Nephron progenitor cell (in vitro differentiated cells): ENCODE data around the gene ATP8B4.

Experiments
- DNase-seq: peaks from one replicate; pipeline ENCODE4 v3.0.0; 2021
- H3K27ac Mint-ChIP-seq: 2 replicates; pipeline ENCODE4 v1.8.0; 2021; ENCODE audit warnings: mild to moderate bottlenecking, moderate library complexity, mixed read lengths
- H3K27me3 Mint-ChIP-seq: 2 replicates; pipeline ENCODE4 v1.8.0; 2021; ENCODE audit warnings: mild to moderate bottlenecking, low read depth, mixed read lengths; ENCODE audit not compliant: poor library complexity
- H3K36me3 Mint-ChIP-seq: 2 replicates; pipeline ENCODE4 v1.8.0; 2021; ENCODE audit warnings: low read depth, mixed read lengths
- H3K4me1 Mint-ChIP-seq: 2 replicates; pipeline ENCODE4 v1.8.0; 2021; ENCODE audit warnings: mixed read lengths
- H3K4me3 Mint-ChIP-seq: 2 replicates; pipeline ENCODE4 v1.8.0; 2021; ENCODE audit warnings: mild to moderate bottlenecking, moderate library complexity, mixed read lengths
- H3K9me3 Mint-ChIP-seq: 2 replicates; pipeline ENCODE4 v1.8.0; 2021; ENCODE audit warnings: mild to moderate bottlenecking, moderate library complexity, mixed read lengths
- TF ChIP-seq, protein P1 (sequence below): fragments of 200-600 bp; sonication (generic); IDR thresholded peaks from 2 replicates; pipeline ENCODE4 v1.5.0; 2021; ENCODE audit warnings: antibody characterized with exemption

ATP8B4 gene

DNA sequence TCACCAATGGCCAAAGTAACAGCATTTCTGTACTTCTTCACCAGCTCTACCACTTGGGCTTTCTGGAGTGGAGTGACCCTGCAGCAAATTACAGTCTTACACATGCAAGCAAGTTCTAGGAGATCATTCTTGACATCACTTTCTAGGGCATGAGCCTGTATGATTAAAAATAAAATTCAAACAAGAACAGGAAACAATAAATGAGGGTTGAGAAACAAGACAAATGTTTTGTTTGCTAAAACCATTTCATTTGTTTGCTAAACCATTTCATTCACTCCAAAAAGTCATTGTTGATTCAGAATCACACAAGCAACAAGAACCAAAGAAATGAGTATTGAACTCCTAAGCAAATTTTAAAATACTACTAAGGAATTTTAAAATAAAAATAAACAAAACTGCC, 220.9 kb downstream of the ATP8B4 start:
- no peak overlapping the region for H3K4me3 Mint-ChIP-seq
- no peaks in the 10 kb centered on the region for H3K27me3 Mint-ChIP-seq
- TF ChIP-seq, protein P1, sequence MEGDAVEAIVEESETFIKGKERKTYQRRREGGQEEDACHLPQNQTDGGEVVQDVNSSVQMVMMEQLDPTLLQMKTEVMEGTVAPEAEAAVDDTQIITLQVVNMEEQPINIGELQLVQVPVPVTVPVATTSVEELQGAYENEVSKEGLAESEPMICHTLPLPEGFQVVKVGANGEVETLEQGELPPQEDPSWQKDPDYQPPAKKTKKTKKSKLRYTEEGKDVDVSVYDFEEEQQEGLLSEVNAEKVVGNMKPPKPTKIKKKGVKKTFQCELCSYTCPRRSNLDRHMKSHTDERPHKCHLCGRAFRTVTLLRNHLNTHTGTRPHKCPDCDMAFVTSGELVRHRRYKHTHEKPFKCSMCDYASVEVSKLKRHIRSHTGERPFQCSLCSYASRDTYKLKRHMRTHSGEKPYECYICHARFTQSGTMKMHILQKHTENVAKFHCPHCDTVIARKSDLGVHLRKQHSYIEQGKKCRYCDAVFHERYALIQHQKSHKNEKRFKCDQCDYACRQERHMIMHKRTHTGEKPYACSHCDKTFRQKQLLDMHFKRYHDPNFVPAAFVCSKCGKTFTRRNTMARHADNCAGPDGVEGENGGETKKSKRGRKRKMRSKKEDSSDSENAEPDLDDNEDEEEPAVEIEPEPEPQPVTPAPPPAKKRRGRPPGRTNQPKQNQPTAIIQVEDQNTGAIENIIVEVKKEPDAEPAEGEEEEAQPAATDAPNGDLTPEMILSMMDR: no peak
- no peaks in the 10 kb centered on the region for H3K4me1 Mint-ChIP-seq
- H3K27ac Mint-ChIP-seq: no peak overlapping the region
- H3K36me3 Mint-ChIP-seq: no peaks in the 10 kb centered on the region
- H3K9me3 Mint-ChIP-seq: no peaks in the 10 kb centered on the region
- no peak for DNase-seq

DNA sequence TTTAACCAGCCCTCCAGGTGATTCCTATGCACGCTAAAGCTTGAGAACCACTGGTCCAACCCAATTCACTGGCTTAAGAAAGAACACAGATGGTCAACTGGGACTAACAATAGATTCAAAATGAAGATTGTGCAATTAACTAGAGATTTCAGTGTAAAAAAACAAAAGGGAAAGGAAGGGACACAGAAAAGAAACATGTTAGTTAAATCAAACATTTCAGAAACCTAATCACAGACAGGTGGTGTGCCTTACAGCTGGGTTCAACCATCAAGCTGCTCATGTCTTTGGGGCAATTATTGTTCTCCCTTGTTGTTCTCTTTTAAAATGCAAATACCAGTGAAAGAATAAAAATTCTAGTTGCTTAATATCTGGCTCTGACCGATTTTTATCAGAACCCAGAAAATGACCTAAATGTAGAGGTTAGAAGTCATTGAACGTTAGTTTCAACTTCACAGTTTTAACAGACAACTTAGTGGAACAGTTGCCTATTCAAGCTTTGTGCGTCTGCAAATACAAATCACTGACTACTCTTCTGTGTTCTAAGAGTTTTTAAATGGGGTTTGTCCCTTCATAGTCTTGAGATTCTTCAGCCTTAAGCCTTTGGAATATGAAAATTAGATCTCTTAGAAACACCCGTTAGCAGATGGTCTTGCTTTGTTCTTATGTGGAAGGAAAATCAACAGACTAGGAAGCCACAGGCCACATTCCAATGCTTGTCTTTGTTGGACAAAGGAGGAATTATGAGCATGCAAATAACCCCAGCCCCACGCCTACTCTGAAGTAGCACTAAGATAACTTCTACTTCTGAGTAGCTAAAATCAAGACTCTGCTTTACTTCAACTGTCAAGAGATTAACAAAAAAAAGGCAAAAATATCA, 223.4 kb downstream of the ATP8B4 start:
- Mint-ChIP-seq H3K36me3 (no peaks in the 10 kb centered on the region), H3K4me3 (no peak overlapping the region), H3K9me3 (no peaks in the 10 kb centered on the region), H3K27me3 (no peaks in the 10 kb centered on the region), H3K27ac (no peak overlapping the region), H3K4me1 (no peaks in the 10 kb centered on the region)
- TF ChIP-seq, protein P1: no peak
- no peak for DNase-seq

DNA sequence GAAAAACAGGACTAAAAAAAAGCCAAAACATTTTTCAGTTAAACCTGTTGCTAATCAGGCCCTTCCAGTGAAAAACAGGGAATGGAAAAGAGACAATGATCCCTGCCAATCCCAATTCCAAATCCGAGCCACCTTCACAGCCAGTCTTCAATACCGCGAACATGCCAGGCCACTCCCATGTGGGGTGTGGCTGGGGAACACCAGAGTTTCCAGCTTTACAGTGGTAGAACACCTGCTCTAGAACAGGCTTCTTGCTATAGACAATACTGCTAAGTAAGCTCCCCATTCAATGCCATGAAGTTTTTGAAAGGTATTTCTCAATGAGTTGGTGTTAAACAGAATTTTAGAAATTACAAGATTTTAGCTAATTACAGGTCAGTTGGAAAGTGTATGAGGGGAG, 228.3 kb downstream of the ATP8B4 start:
- Mint-ChIP-seq H3K27ac (no peak overlapping the region), H3K9me3 (no peaks in the 10 kb centered on the region), H3K36me3 (no peaks in the 10 kb centered on the region), H3K4me3 (no peak overlapping the region), H3K27me3 (peaks cover 3% of the 10 kb centered on the region), H3K4me1 (no peaks in the 10 kb centered on the region)
- DNase-seq: no peak
- TF ChIP-seq, protein P1: no peak

DNA sequence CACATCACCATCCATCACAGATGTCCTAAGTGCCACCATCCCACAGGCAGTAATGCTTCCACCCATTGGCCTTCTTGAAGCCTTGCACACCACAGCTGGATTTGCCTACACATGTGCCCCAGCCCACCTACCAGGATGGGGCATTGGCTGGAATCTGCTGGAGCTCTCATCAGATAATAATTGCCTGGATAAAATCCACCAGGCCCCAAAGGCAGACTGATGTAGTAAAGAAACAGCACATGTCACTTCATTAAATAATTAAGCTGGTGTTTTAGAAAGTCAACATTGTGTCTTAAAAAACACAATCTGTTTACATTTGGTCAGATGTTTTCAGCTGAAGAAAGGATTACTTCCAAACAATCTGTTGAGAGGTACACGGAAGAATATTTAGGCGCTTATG, 229.5 kb downstream of the ATP8B4 start:
- Mint-ChIP-seq H3K4me1 (no peaks in the 10 kb centered on the region), H3K4me3 (no peak overlapping the region), H3K36me3 (no peaks in the 10 kb centered on the region), H3K27ac (no peak overlapping the region), H3K27me3 (peaks cover 3% of the 10 kb centered on the region), H3K9me3 (no peaks in the 10 kb centered on the region)
- TF ChIP-seq, protein P1: no peak
- no peak for DNase-seq

DNA sequence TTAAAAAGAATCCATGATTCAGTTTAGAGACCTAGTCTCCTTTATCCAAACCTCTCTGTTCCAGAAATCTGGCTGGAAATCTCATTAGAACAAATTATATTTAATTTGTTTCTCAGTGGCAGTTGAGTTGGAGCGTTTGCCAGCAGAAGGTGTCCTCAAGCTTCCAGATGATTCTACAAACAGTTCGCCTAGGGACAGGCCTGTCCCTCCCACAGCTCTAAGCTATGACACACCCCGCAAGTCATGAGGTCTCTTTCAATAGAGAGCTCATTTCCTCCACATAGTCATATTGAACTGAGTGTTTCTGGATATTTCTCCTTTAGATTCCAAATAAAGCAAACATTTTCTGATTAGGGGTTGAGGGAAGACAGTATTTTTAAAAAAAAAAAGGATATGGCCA, 230.3 kb downstream of the ATP8B4 start:
- Mint-ChIP-seq H3K9me3 (no peaks in the 10 kb centered on the region), H3K36me3 (no peaks in the 10 kb centered on the region), H3K4me1 (no peaks in the 10 kb centered on the region), H3K27ac (no peak overlapping the region), H3K27me3 (peaks cover 3% of the 10 kb centered on the region), H3K4me3 (no peak overlapping the region)
- no peak for DNase-seq
- TF ChIP-seq, protein P1: no peak

DNA sequence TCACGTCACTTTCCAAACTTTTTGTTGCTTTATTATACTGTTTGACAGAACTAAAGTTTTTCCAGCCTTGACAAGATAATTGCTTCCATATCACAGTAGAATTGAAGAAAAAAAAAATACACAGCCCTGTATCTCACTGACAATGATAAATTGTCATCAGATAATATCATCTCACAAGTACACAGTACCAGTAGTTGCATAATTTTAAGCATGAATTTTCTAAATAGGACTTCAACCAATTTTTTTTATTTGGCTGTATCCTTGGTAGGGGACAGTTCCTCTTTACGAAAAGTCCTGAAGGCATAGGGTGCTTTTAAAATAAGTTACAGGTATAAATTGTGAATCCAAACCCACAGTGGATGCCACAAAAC, 230.7 kb downstream of the ATP8B4 start:
- Mint-ChIP-seq H3K27ac (no peak overlapping the region), H3K4me3 (no peak overlapping the region)
- no peak for DNase-seq

More for the DNA sequence above, 230.7 kb downstream of the ATP8B4 start:
- no peaks in the 10 kb centered on the region for H3K4me1 Mint-ChIP-seq
- H3K27me3 Mint-ChIP-seq: peaks cover 3% of the 10 kb centered on the region
- TF ChIP-seq, protein P1: no peak
- H3K36me3 Mint-ChIP-seq: no peaks in the 10 kb centered on the region
- no peaks in the 10 kb centered on the region for H3K9me3 Mint-ChIP-seq
